ENCODE results near the gene NRGN.
A peak's percentile ranks its signal among the peaks of the same experiment; 100 is the strongest.

NRGN gene

GRCh38 chr11:124740277-124740882 is 638 bp downstream of the NRGN start:
- DNase-seq (ENCODE audit: low read depth), result no peak

GRCh38 chr11:124742555-124742954 is 2.8 kb downstream of the NRGN start:
- no peak for DNase-seq (ENCODE audit: low read depth)

GRCh38 chr11:124743050-124743449 is 3.3 kb downstream of the NRGN start:
- DNase-seq (ENCODE audit: low read depth), result no peak

GRCh38 chr11:124745270-124745834 is 5.6 kb downstream of the NRGN start:
- no peak for DNase-seq (ENCODE audit: low read depth)

- no peak for DNase-seq (ENCODE audit: low read depth)
Measured at GRCh38 chr11:124745835-124746620, 6.3 kb downstream of the NRGN start.

GRCh38 chr11:124746621-124747243 is 7.0 kb downstream of the NRGN start:
- DNase-seq (ENCODE audit: low read depth), result no peak

GRCh38 chr11:124747406-124748099 is 7.8 kb downstream of the NRGN start:
- no peak for DNase-seq (ENCODE audit: low read depth)

GRCh38 chr11:124748100-124748418 is 8.3 kb downstream of the NRGN start:
- DNase-seq (ENCODE audit: low read depth), result no peak

GRCh38 chr11:124748481-124749343 is 9.0 kb downstream of the NRGN start:
- DNase-seq (ENCODE audit: low read depth), result peak; percentile 45

- no peak for DNase-seq (ENCODE audit: low read depth)
Measured at GRCh38 chr11:124749912-124750311, 10.2 kb downstream of the NRGN start.

GRCh38 chr11:124751391-124751740 is 11.6 kb downstream of the NRGN start:
- DNase-seq (ENCODE audit: low read depth), result no peak

GRCh38 chr11:124751741-124752470 is 12.2 kb downstream of the NRGN start, which contains the start of gene VSIG2:
VSIG2 (minus strand) TSS chr11:124752255; CDS start chr11:124752137, 118 bp downstream.
- DNase-seq (ENCODE audit: low read depth), result no peak

GRCh38 chr11:124752471-124753102 is 12.8 kb downstream of the NRGN start:
- DNase-seq (ENCODE audit: low read depth), result no peak

- DNase-seq (ENCODE audit: low read depth), result no peak
Measured at GRCh38 chr11:124753205-124753604, 13.5 kb downstream of the NRGN start.

- no peak for DNase-seq (ENCODE audit: low read depth)
Measured at GRCh38 chr11:124753624-124754023, 13.9 kb downstream of the NRGN start.

- DNase-seq (ENCODE audit: low read depth), result no peak
Measured at GRCh38 chr11:124754309-124754708, 14.6 kb downstream of the NRGN start.

GRCh38 chr11:124754710-124755109 is 15.0 kb downstream of the NRGN start:
- no peak for DNase-seq (ENCODE audit: low read depth)

GRCh38 chr11:124756033-124756752 is 16.5 kb downstream of the NRGN start:
- DNase-seq (ENCODE audit: low read depth), result no peak

GRCh38 chr11:124756753-124757227 is 17.0 kb downstream of the NRGN start:
- DNase-seq (ENCODE audit: low read depth), result no peak
